Lung (tissue), 12 donors: ENCODE results near the gene KRT12. TPM values are rescaled to one million over a fixed set of nuclear protein-coding genes. Genes with fewer than 3 reads are reported as not detected.

Experiments used
- ATAC-seq: fragments of 200-7000 bp; cut with Tn5 transposase; one replicate; pipeline ENCODE4 v1.9.1; 2020; ENCODE audit warnings: moderate number of reproducible peaks; ENCODE audit not compliant: insufficient read depth, low FRiP score
- DNase-seq, 3 donors: peaks; one replicate each; pipeline ENCODE4 v3.0.0-alpha.2; 2013 to 2017
- H3K27ac ChIP-seq, 2 donors: one replicate each; pipeline ENCODE4 v1.5.1; 2013; ENCODE audit warnings: mild to moderate bottlenecking in 2 of 2, moderate library complexity in 2 of 2, control low read depth in 1 of 2, inconsistent platforms in 1 of 2, low read depth in 1 of 2, low read length in 1 of 2
- H3K27me3 ChIP-seq, 3 donors: one replicate each; pipeline ENCODE4 v1.5.1; 2013; ENCODE audit warnings: low read length in 2 of 3; ENCODE audit not compliant: control insufficient read depth in 3 of 3, insufficient read depth in 3 of 3
- H3K36me3 ChIP-seq, 4 donors: one replicate each; pipeline ENCODE4 v1.5.1; 2013; ENCODE audit warnings: low read length in 4 of 4, mild to moderate bottlenecking in 1 of 4, moderate library complexity in 1 of 4; ENCODE audit not compliant: control insufficient read depth in 4 of 4, insufficient read depth in 4 of 4
- H3K4me1 ChIP-seq, 5 donors: one replicate each; pipeline ENCODE4 v1.5.1; 2013; ENCODE audit warnings: low read length in 5 of 5, mild to moderate bottlenecking in 2 of 5, moderate library complexity in 1 of 5; ENCODE audit not compliant: control insufficient read depth in 5 of 5, insufficient read depth in 5 of 5
- H3K4me3 ChIP-seq: one replicate; pipeline ENCODE4 v1.5.1; 2013; ENCODE audit warnings: mild to moderate bottlenecking, control low read depth, moderate library complexity
- H3K9ac ChIP-seq, 2 donors: one replicate each; pipeline ENCODE4 v1.5.1; 2013; ENCODE audit warnings: low read length in 2 of 2, control low read depth in 1 of 2; ENCODE audit not compliant: insufficient read depth in 1 of 2
- H3K9me3 ChIP-seq, 4 donors: one replicate each; pipeline ENCODE4 v1.5.1; 2013; ENCODE audit warnings: low read length in 3 of 4, mild to moderate bottlenecking in 1 of 4, moderate library complexity in 1 of 4; ENCODE audit not compliant: control insufficient read depth in 4 of 4, insufficient read depth in 3 of 4
- CTCF ChIP-seq: IDR thresholded peaks from 2 replicates; pipeline ENCODE4 v1.5.1; 2012; ENCODE audit warnings: mild to moderate bottlenecking; ENCODE audit errors: control extremely low read depth, extremely low read depth
- WGBS, 2 donors: extraction: QIAGEN DNeasy Blood & Tissue Kit; methylation state at CpG; one replicate each; pipeline ENCODE4 v1.1.7; 2013; 5-methylcytosine and 5-hydroxymethylcytosine counted together
- polyA plus RNA-seq, 2 donors: library from polyadenylated mRNA; stranded (reverse); fragments of 200-250 nt; gene quantifications; one replicate each; pipeline ENCODE4 v1.2.1, GENCODE V29; 2013
- total RNA-seq, 2 donors: library from RNA; depleted of rRNA in 1 of 2; stranded (reverse); fragments of >200 nt in 1 of 2; gene quantifications; one replicate each; pipeline ENCODE4 v1.2.1, GENCODE V29; 2014 to 2021
- donor health status: control.
- donor health status: control.
- donor health status: Bipolar disorder and iron deficiency.
- donor health status: healthy.
- donor health status: DM: yes; HTN: yes; CAD: no.

KRT12 gene
- total and polyA plus RNA-seq, 4 donors, result not detected

DNA sequence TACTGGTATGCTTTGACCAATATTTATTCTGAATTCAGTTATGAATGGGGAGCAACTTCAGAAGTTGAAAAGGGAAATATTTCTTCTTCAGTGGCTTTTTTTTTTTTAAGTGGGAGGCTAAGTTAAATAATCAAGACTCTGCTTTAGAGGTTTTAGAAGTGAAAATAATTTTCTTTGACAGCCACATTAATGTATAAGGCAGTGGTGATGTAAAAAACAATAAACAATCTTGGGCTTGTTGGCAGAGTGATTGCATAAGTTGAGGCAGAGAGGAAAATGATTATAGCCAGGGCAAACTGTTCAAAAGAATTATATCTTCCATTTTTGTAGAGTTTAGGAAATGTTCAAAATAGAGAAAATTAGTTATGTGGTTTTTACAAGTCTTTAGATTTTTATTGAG lies 5.4 kb upstream of the KRT12 start:
- Histone ChIP-seq H3K27me3 (peaks cover 0 to 9% (median 3%) of the 10 kb centered on the region in 3 donors), H3K4me3 (no peak overlapping the region), H3K9ac (no peak overlapping the region), H3K9me3 (no peaks in the 10 kb centered on the region), H3K36me3 (no peaks in the 10 kb centered on the region), H3K4me1 (no peaks in the 10 kb centered on the region), H3K27ac (no peak overlapping the region)
- no peak for DNase-seq
- no peak for TF ChIP-seq CTCF
- ATAC-seq, result no peak

- Histone ChIP-seq H3K9me3 (no peaks in the 10 kb centered on the region), H3K9ac (no peak overlapping the region), H3K4me3 (no peak overlapping the region), H3K36me3 (no peaks in the 10 kb centered on the region), H3K4me1 (no peaks in the 10 kb centered on the region), H3K27me3 (peaks cover 0 to 9% (median 3%) of the 10 kb centered on the region in 3 donors), H3K27ac (no peak overlapping the region)
- WGBS, 2 donors, result 96 to 98% methylated on average over 7 of the region's 7 CpGs
- TF ChIP-seq CTCF, result no peak
- ATAC-seq (no peak), DNase-seq (no peak)
Observed at GRCh38 chr17:40871316-40871715, 4.3 kb upstream of the KRT12 start.

- H3K4me3 ChIP-seq, result no peak overlapping the region
- 79 to 87% methylated on average over 4 of the region's 4 CpGs for WGBS, 2 donors
- no peak overlapping the region for H3K27ac ChIP-seq
- ATAC-seq (no peak), DNase-seq (no peak)
- TF ChIP-seq CTCF, result no peak
- H3K4me1 ChIP-seq, result no peaks in the 10 kb centered on the region
- no peaks in the 10 kb centered on the region for H3K9me3 ChIP-seq
- H3K27me3 ChIP-seq, result peaks cover 0 to 8% (median 3%) of the 10 kb centered on the region in 3 donors
- H3K9ac ChIP-seq, result no peak overlapping the region
- H3K36me3 ChIP-seq, result no peaks in the 10 kb centered on the region
Observed at GRCh38 chr17:40870136-40870535, 3.1 kb upstream of the KRT12 start.

DNA sequence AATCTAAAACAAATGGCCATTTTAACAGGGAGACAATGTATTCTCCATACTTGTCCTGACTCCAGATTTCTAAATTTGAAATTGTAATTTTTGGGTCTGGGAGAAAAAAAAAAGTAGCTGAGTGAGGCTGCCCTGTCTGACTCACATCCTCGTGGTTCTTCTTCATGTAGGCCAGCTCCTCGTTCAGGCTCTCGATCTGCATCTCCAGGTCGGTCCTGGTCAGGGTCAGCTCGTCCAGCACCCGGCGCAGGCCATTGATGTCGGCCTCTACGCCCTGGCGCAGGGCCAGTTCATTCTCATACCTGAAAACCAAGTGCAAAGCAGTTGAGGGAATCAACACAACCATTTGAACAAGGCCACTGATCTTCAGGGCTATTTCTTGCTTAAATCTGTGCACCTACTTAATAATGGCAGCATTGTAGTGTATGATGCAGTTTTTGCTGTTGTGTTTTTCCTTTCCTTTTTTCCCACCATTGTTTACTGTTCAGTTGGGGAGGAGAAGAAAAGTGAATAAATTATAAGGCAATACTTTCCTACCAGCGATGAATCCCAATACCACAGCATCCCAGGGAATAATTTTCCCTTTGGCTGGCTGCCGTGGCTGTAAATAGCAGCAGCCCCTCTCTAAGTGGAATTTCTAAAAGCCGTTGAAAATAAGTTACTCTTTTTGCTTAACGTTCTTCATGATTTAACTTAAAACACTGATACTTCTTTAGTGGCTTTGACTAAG lies 2.2 kb downstream of the KRT12 start:
- WGBS, 2 donors, result 86 to 89% methylated on average over 14 of the region's 14 CpGs
- peaks cover 0 to 3% (median 0%) of the 10 kb centered on the region in 3 donors for H3K27me3 ChIP-seq
- no peak overlapping the region for H3K27ac ChIP-seq
- H3K9me3 ChIP-seq, result no peaks in the 10 kb centered on the region
- no peaks in the 10 kb centered on the region for H3K36me3 ChIP-seq
- ATAC-seq (no peak), DNase-seq (no peak)
- H3K9ac ChIP-seq, result no peak overlapping the region
- no peak overlapping the region for H3K4me3 ChIP-seq
- H3K4me1 ChIP-seq, result no peaks in the 10 kb centered on the region
- TF ChIP-seq CTCF, result no peak
